ENCODE measurements around the gene KRTAP10-8. TPM values are rescaled to one million over a fixed set of nuclear protein-coding genes. Genes with fewer than 3 reads are reported as not detected.
"Not testable (repeated sequence)": the region's sequence is repeated elsewhere in the genome, so short reads cannot be mapped to it uniquely, and the experiment has no call there.

The KRTAP10-8 gene
- total RNA-seq, 2 donors from 2014 or later, result not detected

DNA sequence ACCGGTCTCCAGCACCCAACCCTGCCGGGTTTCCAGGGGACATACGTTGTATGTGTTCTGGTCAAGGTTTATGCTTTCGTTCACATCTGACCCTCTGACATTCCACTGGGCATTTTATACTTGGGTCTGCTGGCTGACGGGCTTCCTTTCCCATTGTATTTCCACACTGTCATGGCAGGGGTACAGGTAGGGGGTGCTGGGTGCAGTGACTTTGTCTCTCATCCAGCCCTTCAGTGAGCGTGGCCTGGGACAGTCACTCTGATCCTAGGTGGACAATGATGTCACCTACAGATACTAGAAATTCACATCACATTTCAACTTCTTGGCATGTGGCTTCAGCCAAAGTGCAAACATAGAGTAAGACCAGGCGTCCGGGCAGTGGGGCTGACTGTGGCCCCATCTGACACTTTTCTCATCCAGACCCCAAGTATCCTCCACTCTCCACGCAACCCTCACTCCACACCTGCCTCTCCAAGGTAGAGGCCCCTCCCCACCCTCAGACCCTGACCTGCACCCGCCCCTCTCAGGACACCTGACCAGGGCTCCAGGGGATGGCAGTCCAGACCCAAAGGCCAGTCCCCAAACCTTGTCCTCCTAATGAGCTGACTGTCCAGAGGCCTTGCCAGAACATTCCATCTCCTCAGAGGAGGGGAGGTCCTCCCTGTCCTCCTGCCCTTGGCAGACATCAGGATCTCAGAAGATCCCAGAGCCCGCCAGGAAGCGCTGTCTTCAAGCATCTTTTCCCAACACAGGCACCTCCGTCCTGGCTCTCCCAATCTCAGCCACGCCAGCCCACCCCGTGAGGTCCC lies 24.5 kb downstream of the KRTAP10-8 start:
- DNase-seq (no peak), ATAC-seq (no peak)
- intact Hi-C loops (cut with DNase I), result no loop called here

DNA sequence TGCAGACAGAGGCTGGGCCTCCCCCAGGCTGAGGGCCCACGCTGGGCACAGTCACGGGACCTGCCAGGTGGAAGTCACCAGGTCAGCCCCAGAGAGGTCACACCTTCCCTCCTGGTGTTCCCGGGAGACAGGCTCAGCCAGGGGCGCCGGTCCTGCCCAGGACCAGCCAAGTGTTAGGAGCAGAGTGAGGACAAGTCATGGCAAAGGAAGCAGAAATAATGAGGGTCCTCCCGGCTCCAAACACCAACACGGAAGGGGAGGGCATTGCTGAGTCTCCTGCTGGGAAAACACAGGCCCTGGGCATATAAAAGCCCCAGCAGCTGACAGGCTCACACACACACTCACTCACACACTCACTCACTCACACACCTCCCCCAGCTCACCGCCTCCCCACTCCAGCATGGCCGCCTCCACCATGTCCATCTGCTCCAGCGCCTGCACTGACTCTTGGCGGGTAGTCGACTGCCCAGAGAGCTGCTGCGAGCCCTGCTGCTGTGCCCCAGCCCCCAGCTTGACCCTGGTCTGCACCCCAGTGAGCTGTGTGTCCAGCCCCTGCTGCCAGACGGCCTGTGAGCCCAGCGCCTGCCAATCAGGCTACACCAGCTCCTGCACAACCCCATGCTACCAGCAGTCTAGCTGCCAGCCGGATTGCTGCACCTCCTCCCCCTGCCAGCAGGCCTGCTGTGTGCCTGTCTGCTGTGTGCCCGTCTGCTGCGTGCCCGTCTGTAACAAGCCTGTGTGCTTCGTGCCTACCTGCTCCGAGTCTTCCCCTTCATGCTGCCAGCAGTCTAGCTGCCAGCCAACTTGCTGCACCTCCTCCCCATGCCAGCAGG lies 25.4 kb downstream of the KRTAP10-8 start, which contains the start of gene KRTAP10-10:
TSS of gene KRTAP10-10 (plus strand) at position 339 of the 833 bp plus-strand sequence. CDS start at position 401, 62 bp downstream.
- ATAC-seq, result no peak
- intact Hi-C loops (cut with DNase I), result no loop called here
- no peak for DNase-seq

DNA sequence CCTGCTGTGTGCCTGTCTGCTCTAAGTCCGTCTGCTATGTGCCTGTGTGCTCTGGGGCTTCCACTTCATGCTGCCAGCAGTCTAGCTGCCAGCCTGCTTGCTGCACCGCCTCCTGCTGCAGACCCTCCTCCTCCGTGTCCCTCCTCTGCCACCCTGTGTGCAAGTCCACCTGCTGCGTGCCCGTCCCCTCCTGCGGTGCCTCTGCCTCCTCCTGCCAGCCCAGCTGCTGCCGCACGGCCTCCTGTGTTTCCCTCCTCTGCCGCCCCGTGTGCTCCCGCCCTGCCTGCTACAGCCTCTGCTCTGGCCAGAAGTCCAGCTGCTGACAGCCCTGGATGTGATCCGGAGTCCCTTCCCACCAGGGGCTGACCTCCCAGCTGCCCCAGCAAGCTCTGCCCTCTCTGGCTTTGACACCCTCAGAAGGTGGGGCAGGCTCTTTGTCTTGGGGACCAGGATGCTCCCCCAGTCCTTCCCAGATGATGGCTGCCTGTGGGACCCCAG lies 26.0 kb downstream of the KRTAP10-8 start:
- DNase-seq; intact Hi-C loops (cut with DNase I); ATAC-seq: not testable (repeated sequence)

DNA sequence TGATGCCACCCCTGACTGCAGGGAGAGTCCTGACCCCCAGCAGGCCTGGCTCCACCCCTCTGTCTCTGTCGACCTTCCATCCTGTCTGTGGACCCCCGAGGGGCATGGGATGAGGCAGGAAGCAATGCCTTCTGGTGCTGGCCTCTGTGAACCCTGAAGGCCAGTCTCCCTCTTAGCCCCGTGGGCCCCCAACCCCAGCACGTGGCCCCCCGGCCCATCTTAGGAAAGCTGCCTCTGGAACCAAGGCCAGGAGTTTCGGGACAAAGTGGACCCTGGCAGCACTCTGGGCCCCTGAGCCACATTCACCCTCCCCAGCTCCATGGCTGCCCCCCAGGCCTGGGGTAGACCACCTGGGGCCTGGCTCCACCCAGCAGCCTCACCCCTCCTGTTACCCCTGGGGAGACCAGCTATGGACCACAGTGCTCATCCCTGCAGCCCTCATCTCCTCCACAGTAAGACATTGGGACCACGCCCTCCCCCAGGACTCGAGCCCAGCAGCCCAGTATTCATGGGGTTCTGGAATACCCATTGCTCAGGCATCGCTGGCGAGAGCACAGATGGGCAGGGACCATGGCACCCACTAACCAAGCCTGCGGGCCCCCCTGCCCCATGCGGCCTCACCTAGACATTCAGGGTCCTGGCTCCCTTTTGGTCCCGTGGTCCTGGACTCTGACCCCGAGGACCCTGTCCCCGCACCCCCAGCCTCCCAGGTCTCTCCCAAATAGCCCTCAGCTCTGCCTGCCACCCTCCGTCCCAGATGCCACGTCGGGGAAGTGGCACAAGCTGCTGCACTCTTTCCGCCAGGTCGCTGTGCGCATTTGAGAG lies 26.8 kb downstream of the KRTAP10-8 start:
- intact Hi-C loops (cut with DNase I); ATAC-seq; DNase-seq: not testable (repeated sequence)

DNA sequence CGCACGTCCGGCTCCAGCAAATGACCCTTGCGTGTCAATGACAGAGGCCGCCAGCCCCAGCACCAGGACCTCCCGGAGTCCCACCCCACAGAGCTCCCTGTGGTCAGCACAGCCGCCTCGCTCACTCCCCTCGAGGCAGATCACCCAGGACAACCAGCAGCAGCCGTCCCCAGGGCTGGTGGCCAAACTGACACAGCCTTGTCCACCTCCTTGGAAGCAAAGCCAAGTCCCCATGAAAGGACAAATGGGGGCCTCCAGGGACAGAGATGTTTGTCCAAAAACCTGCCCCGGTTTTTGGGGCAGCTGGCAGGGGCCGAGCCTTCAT lies 27.4 kb downstream of the KRTAP10-8 start:
- ATAC-seq, result no peak
- intact Hi-C loops (cut with DNase I), result no loop called here
- no peak for DNase-seq

DNA sequence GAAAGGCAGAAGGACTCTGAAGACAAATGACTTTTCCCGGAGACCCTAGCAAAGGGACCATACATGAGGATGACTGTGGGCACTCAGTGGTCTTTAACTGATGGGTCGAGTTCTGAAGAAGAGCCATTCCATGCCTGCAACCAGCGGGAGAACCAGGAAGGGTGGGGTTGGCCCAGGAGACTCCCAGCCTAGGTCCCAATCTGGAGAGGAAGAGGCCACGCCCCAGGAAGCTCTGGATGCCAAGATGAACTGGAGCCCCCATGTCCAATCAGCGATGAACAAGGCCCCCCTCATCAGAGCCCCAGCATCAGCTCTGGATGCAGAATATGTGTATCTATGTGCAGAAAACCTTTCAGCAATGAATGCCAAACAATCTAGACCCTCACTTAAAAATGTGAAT lies 28.9 kb downstream of the KRTAP10-8 start:
- ATAC-seq (no peak), DNase-seq (no peak)
- intact Hi-C loops (cut with DNase I), result no loop called here

DNA sequence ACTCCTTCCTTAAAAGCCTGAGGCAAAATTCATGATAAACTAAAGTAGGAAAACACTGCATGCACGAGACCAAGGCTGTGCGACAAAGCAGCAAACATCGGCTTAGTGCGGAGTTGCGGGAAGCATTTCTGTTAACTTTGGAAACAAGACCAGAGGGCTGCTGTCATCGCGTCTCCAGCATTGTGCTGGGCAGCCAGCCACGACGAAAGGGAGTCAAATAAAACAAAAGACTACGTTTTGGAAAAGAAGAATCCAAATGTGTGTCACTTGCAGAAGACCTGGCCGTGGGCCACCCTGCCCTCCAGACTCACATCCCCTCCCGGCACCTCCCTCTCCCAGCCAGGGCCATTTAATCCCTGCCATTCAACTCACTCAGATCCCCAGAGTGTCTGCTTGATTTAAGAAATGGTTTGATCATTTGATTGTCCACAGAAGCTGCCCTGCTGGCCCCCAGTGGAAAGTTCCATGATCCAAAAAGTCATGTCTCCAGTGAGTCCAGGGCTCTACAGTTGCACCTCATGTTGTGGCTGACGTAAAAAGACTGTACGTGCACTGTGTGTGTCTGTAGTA lies 31.9 kb downstream of the KRTAP10-8 start:
- DNase-seq (no peak), ATAC-seq (no peak)
- intact Hi-C loops (cut with DNase I), result no loop called here

DNA sequence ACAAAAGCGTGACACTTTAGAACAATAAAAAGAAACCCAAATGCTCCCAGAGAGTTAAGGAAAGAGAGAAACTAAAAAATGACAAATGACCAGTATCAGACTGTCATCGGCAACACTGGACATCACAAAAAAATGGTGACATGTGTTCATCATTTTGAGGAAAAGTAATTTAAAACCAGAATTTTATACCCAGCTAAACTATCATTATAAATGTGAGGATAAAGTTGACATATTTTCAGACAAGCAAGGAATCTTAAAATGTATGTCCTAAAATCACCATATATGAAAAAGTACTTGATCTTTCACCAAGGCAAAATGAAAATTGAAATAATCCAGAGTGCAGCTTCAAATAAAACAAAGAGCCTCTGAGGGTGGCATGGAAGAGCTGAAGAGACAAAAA lies 33.0 kb downstream of the KRTAP10-8 start:
- ATAC-seq, result no peak
- intact Hi-C loops (cut with DNase I), result no loop called here
- no peak for DNase-seq

DNA sequence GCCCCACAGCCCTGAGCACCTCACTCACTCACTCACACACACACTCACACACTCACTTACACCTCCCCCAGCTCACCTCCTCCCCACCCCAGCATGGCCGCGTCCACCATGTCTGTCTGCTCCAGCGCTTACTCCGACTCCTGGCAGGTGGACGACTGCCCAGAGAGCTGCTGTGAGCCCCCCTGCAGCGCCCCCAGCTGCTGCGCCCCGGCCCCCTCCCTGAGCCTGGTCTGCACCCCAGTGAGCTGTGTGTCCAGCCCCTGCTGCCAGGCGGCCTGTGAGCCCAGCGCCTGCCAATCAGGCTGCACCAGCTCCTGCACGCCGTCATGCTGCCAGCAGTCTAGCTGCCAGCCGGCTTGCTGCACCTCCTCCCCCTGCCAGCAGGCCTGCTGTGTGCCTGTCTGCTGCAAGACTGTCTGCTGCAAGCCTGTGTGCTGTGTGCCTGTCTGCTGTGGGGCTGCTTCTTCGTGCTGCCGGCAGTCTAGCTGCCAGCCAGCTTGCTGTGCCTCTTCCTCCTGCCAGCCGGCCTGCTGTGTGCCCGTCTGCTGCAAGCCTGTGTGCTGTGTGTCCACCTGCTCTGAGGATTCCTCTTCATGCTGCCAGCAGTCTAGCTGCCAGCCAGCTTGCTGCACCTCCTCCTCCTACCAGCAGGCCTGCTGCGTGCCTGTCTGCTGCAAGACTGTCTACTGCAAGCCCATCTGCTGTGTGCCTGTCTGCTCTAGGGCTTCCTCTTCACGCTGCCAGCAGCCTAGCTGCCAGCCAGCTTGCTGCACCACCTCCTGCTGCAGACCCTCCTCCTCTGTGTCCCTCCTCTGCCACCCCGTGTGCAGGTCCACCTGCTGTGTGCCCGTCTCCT lies 34.7 kb downstream of the KRTAP10-8 start, which contains the start of gene KRTAP10-11:
TSS of gene KRTAP10-11 (plus strand) at position 49 of the 856 bp plus-strand sequence. CDS start at position 94, 45 bp downstream.
- intact Hi-C loops (cut with DNase I); DNase-seq; ATAC-seq: not testable (repeated sequence)

DNA sequence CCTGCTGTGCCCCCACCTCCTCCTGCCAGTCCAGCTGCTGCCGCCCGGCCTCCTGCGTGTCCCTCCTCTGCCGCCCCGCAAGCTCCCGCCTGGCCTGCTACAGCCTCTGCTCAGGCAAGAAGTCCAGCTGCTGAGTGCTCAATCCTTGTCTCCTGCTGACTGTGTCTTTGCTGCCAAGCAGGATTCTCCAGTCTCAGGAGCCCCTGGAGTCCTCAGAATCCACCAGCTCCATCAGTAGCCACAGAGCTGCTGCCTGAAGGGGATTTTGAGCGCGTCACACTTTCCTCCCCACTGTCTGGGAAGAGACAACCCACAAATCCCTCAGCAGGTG lies 35.3 kb downstream of the KRTAP10-8 start:
- ATAC-seq (no peak), DNase-seq (no peak)
- intact Hi-C loops (cut with DNase I), result no loop called here

DNA sequence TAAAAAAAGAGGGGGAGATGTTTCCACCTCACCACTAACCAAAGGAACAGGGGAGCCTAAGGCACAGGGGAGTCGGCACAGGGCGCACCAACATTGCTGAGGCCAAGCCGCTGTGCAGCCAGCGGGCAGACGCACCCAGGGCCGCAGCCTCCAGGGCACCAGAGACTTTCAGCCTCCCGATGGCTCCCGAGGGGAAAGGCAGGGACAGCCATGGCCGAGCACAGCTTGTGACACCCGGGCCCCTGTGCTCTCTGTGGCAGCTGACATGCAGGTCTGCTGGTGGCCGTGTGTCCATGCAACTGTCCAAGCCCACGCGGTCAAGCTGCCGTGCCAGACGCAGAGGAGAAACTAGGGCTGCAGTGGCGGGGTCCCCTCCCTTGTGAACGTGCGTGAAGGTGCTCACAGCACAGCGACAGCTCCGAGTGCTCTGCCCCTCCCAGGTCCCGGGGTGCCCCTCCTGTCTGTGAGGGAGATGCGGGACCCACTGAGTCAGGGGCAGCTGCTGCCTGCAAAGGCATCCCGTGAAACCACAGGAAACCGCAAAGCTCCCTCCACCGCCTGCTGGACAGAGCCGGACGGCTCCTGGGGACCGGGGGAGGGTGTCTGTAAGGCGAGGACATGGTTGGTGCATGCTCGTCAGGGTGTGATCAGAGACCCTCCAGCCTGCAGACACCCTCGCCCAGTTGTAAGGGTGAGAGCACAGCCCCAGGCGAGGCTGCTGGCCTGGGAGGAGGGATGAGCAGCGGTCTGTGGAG lies 36.9 kb downstream of the KRTAP10-8 start:
- intact Hi-C loops (cut with DNase I), result no loop called here

DNA sequence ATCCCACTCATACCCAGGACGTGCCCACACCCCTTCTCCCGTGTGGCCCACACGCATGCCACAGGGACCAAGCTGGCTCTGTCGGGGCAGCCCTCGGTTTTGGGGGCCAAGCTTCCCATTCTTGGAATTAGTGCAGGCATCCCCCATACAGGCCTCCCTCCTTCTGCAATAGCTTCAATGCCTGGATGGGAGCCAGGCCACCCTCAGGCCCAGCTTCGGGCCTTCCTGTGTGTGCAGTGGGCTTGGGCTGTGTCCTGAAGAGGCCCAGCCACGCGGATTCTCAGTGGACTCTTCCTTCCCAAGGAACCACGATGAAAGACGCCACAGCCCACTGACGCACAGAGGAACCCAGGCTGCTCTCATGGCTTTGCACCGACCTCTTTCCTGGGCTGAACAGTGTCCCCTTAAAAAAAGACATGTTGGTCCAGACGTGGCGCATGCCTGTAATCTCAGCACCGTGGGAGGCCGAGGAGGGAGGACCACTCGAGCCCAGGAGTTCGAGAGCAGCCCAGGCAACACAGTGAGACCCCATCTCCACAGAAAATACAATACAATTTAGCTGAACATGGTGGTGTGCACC lies 37.7 kb downstream of the KRTAP10-8 start:
- ATAC-seq (no peak), DNase-seq (no peak)
- intact Hi-C loops (cut with DNase I), result no loop called here

More for the DNA sequence above, 36.9 kb downstream of the KRTAP10-8 start:
- ATAC-seq (no peak), DNase-seq (no peak)

DNA sequence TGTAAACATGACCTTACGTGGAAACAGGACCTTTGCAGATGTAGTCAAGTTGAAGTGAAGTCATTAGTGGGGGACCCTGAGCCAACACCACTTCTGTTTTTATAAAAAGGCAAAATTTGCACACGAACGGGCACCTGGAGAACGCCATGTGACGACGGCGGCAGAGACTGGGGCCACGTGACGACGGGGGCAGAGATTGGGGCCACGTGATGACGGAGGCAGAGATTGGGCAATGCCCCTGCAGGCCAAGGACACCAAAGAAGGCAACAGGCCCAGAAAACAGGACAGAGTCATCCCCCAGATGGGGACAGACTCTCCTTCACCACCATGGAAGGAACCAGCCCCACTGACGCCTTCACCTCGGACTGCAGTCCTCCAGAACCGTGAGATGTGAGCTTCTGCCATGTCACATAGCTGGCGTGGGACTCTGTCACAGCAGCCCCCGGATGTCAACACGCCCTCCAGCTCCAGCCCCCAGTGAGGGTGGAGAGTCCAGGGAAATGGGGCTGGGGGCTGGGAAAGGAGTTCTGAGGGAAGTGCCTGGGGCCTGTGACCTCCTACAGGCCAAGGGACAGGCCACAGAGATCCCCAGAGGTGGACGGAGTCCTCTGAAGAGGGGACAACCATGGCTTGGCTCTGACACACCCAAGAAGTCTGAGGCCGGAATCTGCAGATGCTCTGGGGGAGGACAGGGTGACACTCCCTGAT lies 38.5 kb downstream of the KRTAP10-8 start:
- intact Hi-C loops (cut with DNase I), result no loop called here
- ATAC-seq (no peak), DNase-seq (no peak)

DNA sequence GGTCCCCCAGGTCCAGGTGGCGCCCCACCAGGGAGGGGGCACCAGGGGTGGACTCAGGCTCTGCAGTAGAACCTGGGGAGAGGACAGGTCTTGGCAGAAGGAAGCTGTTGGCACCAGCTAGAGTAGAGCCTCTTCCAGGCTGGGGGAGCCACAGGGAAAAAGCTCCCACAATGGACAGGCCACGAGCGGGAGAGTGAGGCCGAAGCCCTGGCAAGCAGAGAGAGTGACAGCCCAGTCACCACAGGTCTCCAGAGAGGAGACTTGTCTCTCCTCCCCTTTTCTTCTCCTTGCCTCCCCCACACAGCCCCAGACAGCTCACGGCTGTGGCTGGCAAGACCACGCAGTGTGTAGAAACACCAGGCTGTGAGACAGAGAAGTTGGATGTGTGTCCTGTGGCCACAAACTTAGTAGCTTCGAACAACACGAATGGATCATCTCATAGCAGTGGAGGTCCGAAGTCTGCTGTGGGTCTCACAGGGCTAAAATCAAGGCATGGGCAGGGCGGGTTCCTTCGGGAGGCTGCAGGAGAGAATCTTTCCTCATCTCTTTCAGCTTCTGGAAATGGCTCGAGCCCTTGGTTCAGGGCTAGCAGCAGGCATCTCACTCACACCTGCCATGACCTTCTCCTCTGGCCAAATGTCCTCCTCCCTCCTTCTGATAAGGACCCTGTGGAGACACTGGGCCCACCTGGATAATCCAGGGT lies 39.2 kb downstream of the KRTAP10-8 start:
- no peak for DNase-seq
- no peak for ATAC-seq
- intact Hi-C loops (cut with DNase I), result no loop called here

DNA sequence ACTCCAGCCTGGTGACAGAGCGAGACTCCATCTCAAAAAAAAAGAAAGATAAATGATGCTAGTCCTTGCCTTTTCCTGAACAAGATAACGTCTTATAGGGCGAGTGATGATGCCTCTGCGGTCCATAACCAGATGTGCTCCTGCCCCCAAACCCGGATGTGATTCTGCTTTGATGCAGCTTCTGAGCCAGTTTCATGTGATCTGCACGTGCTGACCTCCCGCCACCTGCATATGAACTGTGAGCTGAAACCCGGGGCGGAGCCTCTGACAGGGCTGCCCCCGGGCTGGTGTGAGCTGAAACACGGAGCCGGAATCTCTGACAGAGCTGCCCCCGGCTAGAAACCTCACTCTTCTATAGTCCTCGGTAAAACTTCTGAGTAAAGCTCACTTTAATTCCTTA lies 41.2 kb downstream of the KRTAP10-8 start:
- no peak for ATAC-seq
- intact Hi-C loops (cut with DNase I), result no loop called here
- DNase-seq, result no peak

Measured in left cardiac atrium (tissue), 4 donors.